ENCODE data around the gene INHBE. TPM values are rescaled to one million over a fixed set of nuclear protein-coding genes. Genes with fewer than 3 reads are reported as not detected.

The INHBE gene
- total and polyA plus RNA-seq, 2 experiments from 2014 or later: 5.6 to 29.0 TPM

DNA sequence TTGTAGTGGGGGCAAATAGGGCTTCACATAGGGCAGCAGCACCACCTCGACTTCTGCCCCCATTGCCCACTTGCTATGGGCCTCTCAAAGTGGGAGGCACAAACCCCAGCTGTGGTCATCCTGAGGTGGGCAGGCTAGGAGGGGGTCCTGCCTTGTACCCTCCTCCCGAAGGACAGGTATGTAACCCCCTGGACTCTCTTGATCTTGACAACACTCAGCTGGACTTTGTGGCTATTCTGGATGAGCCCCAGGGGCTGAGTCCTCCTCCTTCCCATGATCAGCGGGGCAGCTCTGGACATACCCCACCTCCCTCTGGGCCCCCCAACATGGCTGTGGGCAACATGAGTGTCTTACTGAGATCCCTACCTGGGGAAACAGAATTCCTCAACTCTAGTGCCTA, 16.6 kb downstream of the INHBE start (continued):
- TF ChIP-seq, protein P1, sequence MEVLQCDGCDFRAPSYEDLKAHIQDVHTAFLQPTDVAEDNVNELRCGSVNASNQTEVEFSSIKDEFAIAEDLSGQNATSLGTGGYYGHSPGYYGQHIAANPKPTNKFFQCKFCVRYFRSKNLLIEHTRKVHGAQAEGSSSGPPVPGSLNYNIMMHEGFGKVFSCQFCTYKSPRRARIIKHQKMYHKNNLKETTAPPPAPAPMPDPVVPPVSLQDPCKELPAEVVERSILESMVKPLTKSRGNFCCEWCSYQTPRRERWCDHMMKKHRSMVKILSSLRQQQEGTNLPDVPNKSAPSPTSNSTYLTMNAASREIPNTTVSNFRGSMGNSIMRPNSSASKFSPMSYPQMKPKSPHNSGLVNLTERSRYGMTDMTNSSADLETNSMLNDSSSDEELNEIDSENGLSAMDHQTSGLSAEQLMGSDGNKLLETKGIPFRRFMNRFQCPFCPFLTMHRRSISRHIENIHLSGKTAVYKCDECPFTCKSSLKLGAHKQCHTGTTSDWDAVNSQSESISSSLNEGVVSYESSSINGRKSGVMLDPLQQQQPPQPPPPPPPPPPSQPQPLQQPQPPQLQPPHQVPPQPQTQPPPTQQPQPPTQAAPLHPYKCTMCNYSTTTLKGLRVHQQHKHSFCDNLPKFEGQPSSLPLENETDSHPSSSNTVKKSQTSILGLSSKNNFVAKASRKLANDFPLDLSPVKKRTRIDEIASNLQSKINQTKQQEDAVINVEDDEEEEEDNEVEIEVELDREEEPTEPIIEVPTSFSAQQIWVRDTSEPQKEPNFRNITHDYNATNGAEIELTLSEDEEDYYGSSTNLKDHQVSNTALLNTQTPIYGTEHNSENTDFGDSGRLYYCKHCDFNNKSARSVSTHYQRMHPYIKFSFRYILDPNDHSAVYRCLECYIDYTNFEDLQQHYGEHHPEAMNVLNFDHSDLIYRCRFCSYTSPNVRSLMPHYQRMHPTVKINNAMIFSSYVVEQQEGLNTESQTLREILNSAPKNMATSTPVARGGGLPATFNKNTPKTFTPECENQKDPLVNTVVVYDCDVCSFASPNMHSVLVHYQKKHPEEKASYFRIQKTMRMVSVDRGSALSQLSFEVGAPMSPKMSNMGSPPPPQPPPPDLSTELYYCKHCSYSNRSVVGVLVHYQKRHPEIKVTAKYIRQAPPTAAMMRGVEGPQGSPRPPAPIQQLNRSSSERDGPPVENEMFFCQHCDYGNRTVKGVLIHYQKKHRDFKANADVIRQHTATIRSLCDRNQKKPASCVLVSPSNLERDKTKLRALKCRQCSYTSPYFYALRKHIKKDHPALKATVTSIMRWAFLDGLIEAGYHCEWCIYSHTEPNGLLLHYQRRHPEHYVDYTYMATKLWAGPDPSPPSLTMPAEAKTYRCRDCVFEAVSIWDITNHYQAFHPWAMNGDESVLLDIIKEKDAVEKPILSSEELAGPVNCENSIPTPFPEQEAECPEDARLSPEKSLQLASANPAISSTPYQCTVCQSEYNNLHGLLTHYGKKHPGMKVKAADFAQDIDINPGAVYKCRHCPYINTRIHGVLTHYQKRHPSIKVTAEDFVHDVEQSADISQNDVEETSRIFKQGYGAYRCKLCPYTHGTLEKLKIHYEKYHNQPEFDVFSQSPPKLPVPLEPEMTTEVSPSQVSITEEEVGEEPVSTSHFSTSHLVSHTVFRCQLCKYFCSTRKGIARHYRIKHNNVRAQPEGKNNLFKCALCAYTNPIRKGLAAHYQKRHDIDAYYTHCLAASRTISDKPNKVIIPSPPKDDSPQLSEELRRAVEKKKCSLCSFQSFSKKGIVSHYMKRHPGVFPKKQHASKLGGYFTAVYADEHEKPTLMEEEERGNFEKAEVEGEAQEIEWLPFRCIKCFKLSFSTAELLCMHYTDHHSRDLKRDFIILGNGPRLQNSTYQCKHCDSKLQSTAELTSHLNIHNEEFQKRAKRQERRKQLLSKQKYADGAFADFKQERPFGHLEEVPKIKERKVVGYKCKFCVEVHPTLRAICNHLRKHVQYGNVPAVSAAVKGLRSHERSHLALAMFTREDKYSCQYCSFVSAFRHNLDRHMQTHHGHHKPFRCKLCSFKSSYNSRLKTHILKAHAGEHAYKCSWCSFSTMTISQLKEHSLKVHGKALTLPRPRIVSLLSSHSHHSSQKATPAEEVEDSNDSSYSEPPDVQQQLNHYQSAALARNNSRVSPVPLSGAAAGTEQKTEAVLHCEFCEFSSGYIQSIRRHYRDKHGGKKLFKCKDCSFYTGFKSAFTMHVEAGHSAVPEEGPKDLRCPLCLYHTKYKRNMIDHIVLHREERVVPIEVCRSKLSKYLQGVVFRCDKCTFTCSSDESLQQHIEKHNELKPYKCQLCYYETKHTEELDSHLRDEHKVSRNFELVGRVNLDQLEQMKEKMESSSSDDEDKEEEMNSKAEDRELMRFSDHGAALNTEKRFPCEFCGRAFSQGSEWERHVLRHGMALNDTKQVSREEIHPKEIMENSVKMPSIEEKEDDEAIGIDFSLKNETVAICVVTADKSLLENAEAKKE (CRISPR knock-in tag; IDR thresholded peaks at IDR 0.05): no peak
- no peak for TF ChIP-seq STAT1 (IDR thresholded peaks at IDR 0.05; ENCODE audit: unreplicated experiment)
- TF ChIP-seq, protein P2, sequence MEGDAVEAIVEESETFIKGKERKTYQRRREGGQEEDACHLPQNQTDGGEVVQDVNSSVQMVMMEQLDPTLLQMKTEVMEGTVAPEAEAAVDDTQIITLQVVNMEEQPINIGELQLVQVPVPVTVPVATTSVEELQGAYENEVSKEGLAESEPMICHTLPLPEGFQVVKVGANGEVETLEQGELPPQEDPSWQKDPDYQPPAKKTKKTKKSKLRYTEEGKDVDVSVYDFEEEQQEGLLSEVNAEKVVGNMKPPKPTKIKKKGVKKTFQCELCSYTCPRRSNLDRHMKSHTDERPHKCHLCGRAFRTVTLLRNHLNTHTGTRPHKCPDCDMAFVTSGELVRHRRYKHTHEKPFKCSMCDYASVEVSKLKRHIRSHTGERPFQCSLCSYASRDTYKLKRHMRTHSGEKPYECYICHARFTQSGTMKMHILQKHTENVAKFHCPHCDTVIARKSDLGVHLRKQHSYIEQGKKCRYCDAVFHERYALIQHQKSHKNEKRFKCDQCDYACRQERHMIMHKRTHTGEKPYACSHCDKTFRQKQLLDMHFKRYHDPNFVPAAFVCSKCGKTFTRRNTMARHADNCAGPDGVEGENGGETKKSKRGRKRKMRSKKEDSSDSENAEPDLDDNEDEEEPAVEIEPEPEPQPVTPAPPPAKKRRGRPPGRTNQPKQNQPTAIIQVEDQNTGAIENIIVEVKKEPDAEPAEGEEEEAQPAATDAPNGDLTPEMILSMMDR (conservative IDR thresholded peaks at IDR 0.05; ENCODE audit: low read depth in 2 of 2): no peak
- no peak for TF ChIP-seq POLR2AphosphoS5 (IDR thresholded peaks at IDR 0.05; ENCODE audit: low read depth)

DNA sequence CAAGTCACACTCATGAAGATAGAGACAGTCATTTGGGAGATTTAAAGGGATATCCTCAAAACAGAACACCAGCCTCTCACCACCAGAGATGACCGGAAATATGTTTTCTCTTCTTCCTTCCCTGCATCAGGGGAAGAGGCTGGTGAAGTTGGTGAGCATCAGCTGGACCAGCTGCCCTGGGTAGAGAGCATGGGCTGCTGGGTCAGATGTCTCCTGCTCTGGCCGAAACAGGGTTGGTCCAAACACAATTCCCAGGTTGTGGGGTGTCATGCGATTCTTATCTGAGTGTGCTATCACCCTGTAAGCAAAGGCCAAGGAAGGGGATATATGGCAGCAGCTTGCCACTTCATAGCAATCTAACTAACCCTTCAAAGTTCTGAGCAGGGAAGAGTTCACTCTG, 17.3 kb downstream of the INHBE start:
- DNase-seq (ENCODE audit: low spot score) (no peak), ATAC-seq (no peak)
- Mint-ChIP-seq H3K4me1 (peaks cover 25% of the 10 kb centered on the region), H3K27ac (no peak overlapping the region), H3K36me3 (ENCODE audit: low read depth) (peaks cover 8% of the 10 kb centered on the region; the same call in 2 of the 3 replicates), H3K4me3 (no peak overlapping the region), H3K9me3 (no peaks in the 10 kb centered on the region; the same call in 2 of the 3 replicates), H3K27me3 (ENCODE audit: insufficient read depth, low read depth, poor library complexity) (peaks cover 52% of the 10 kb centered on the region)
- H3K4me2 ChIP-seq: no peak overlapping the region
- H3K4me3 ChIP-seq: no peak overlapping the region
- H3F3A ChIP-seq (replicated peaks; ENCODE audit: low read depth): peaks cover 9% of the 10 kb centered on the region
- H3K27ac ChIP-seq (ENCODE audit: low read depth): no peak overlapping the region
- no peaks in the 10 kb centered on the region for H3K79me2 ChIP-seq (replicated peaks; ENCODE audit: insufficient read depth)
- H4K20me1 ChIP-seq (replicated peaks; ENCODE audit: insufficient read depth): no peaks in the 10 kb centered on the region
- H3K27me3 ChIP-seq (ENCODE audit: insufficient read depth): peaks cover 56% of the 10 kb centered on the region
- no peaks in the 10 kb centered on the region for H3K9me2 ChIP-seq (ENCODE audit: insufficient read depth)
- peaks cover 23% of the 10 kb centered on the region for H3K4me1 ChIP-seq (ENCODE audit: insufficient read depth)
- no peak overlapping the region for H2AFZ ChIP-seq
- no peaks in the 10 kb centered on the region for H3K36me3 ChIP-seq (ENCODE audit: insufficient read depth)
- TF ChIP-seq, protein P1 (CRISPR knock-in tag; IDR thresholded peaks at IDR 0.05): no peak
- TF ChIP-seq EZH2phosphoT487 (IDR thresholded peaks at IDR 0.05; ENCODE audit: unreplicated experiment) (no peak), STAT1 (IDR thresholded peaks at IDR 0.05; ENCODE audit: unreplicated experiment) (no peak), CREB1 (CRISPR knock-in tag; IDR thresholded peaks at IDR 0.05; ENCODE audit: low read depth) (no peak), NANOG (IDR thresholded peaks at IDR 0.05; ENCODE audit: borderline replicate concordance) (no peak), POLR2AphosphoS5 (IDR thresholded peaks at IDR 0.05; ENCODE audit: low read depth) (no peak), JUNB (IDR thresholded peaks at IDR 0.05; ENCODE audit: unreplicated experiment) (no peak)
